ENCODE results near the gene F2R. TPM values are rescaled to one million over a fixed set of nuclear protein-coding genes. Genes with fewer than 3 reads are reported as not detected.

The F2R gene
- total and polyA plus RNA-seq, 2 of the 13 experiments (the other 11 are each of a cell fraction or from before 2014, with no cell fraction given): 8.3 to 12.3 TPM

GRCh38 chr5:76673125-76673524, 42.8 kb upstream of the F2R start (continued):
- TF ChIP-seq ZBTB4 (CRISPR knock-in tag; IDR thresholded peaks at IDR 0.05; ENCODE audit: borderline replicate concordance) (no peak), ETS1 (CRISPR knock-in tag; IDR thresholded peaks at IDR 0.05) (no peak), KIAA2018 (CRISPR knock-in tag; IDR thresholded peaks at IDR 0.05; ENCODE audit: borderline replicate concordance) (no peak), ZNF546 (CRISPR knock-in tag; conservative IDR thresholded peaks at IDR 0.05) (no peak), HNF4A (CRISPR knock-in tag; IDR thresholded peaks at IDR 0.05) (peak; percentile 58), PAXIP1 (CRISPR knock-in tag; conservative IDR thresholded peaks at IDR 0.05) (peak; percentile 31; the same call in 1 of the 2 replicates)
